ENCODE data around the gene HORMAD2. TPM values are rescaled to one million over a fixed set of nuclear protein-coding genes. Genes with fewer than 3 reads are reported as not detected.

Gene HORMAD2
- total RNA-seq, 1 donor from 2014 or later = not detected

- intact Hi-C loops (cut with micrococcal nuclease) = loop anchor here (1.0 to 5.0 kb wide), 2 partner anchors 8 to 33 kb away; no protein-coding TSS in a partner anchor
These were observed 79.5 kb downstream of the HORMAD2 start for GRCh38 chr22:30159561-30160353.

DNA sequence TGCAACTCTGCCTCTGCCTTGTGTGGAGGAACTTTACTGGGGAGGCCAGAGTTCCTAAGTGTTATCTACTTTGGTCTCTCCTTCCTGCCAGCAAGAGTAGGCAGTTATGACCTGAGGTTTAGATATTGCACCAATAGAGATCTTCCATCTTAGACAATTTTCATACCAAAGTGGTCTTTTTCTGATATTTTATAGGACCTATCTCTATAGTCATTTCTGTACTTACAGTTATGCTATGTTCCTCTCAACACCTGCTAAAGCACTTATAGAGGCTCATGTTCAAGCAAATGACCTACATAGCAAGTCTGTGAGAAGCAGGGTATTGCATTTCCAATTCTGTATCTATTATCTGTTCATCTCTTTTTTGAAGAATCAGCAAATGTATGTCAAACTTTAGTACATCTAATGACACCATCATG is 80.8 kb downstream of the HORMAD2 start:
- intact Hi-C loops (cut with micrococcal nuclease) = no loop called here

- intact Hi-C loops (cut with micrococcal nuclease) = loop anchor here (1.0 to 5.0 kb wide), 3 partner anchors 8 to 80 kb away; partner anchors contain the start of gene LIF
These were observed 87.0 kb downstream of the HORMAD2 start for GRCh38 chr22:30167296-30167695.

DNA sequence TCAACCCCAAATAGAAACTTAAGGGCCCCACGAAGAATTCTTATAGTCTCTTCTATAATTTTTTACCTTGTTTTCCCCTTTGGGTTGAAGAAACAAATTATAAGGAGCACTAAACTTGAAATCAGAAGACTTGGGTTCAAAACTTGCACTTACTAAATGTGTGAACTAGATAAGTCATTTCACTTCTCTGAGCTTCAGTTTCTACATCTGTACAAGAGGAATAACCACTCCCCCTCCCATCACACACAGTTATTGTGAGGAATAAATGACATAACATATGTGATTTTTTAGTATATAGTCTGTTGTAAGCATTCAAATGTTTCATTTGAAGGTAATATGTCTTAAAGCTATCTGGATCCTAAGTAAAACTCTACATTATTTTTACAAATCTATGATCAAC is 87.5 kb downstream of the HORMAD2 start:
- intact Hi-C loops (cut with micrococcal nuclease) = loop anchor here (1.0 to 5.0 kb wide), 3 partner anchors 8 to 80 kb away; partner anchors contain the start of gene LIF

DNA sequence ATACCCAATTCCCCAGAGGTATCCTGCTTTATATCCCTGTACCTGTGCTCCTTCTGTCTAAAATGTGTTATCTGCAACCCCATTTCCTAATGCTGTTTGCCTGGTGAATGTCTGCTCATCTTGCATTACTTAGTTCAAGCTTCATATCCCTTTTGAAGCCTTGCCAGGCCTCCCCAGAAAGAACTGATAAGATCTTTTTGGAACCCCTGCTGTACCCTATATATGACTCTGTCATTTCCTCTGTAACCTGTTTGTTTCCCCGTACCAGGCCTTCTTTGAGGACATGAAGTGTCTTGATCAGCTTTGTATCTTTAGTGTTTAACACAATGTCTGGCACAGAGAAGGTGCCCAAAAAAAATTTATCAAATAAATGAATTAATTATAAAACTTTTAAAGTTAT is 88.7 kb downstream of the HORMAD2 start:
- intact Hi-C loops (cut with micrococcal nuclease) = loop anchor here (1.0 to 5.0 kb wide), 3 partner anchors 9 to 78 kb away; partner anchors contain the start of gene LIF

DNA sequence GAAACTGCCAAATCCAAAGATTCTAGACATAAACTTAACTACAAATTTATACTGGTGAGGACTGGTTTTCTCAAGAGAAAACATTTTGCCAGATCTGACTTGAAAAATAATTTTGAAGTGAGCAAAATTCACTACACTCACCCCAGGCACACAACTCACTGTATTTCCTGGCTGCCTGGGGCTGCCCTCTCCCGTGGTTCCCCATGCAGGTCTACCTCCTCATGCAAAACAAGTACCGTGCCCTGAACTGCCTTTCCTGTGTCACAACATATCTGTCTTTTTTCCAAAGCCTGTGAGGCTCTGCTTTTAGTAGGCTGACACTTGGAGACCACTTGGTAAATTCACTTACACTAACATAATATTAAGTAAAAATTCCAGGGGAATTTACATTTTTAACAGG is 89.9 kb downstream of the HORMAD2 start:
- intact Hi-C loops (cut with micrococcal nuclease) = no loop called here

DNA sequence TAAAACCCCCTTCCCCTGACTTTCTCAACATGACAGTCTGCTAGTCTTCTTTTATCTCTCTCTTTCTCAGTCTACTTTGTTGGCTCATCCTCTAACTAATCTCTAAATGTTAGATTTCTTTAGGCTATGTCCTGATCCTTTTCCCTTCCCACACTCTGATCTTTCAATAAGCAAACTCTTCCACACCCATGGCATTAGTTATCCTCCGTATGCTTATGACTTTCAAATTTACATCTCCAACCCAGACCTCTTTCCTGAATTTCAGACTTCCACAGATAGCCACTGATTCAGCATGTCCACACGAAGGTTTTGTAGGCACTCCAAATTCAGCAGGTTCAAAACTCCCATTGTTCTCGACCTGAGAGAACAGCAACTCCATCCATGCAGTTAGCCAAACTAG is 90.7 kb downstream of the HORMAD2 start:
- intact Hi-C loops (cut with micrococcal nuclease) = no loop called here

- intact Hi-C loops (cut with micrococcal nuclease) = loop anchor here (1.0 to 5.0 kb wide), 2 partner anchors 10 to 68 kb away; no protein-coding TSS in a partner anchor
These were observed 95.5 kb downstream of the HORMAD2 start for GRCh38 chr22:30175690-30176288.

DNA sequence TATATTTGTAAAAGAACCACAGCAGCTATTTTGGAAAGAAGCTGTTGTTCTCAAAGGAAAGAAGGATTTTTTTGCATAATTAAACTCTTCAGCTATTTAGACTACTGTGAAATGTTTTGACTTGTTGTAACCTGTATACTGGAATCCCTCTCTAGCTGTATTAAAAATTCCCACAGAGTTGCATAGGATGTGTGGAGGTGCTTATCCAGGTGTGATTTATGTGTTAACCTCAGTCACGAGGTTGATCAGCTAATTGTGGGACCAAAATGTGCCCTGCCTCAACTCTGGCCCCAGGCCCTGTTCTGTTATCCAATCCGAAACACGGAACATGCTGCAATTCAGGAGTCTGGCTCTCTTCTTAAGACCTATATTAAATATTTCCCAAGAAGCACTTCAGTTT is 96.2 kb downstream of the HORMAD2 start:
- intact Hi-C loops (cut with micrococcal nuclease) = loop anchor here (5.0 kb wide), 1 partner anchor 69 kb away; no protein-coding TSS in a partner anchor

GRCh38 chr22:30178181-30179126 is 98.2 kb downstream of the HORMAD2 start:
- intact Hi-C loops (cut with micrococcal nuclease) = loop anchor here (1.0 to 5.0 kb wide), 5 partner anchors 9 to 71 kb away; partner anchors contain the start of gene LIF

DNA sequence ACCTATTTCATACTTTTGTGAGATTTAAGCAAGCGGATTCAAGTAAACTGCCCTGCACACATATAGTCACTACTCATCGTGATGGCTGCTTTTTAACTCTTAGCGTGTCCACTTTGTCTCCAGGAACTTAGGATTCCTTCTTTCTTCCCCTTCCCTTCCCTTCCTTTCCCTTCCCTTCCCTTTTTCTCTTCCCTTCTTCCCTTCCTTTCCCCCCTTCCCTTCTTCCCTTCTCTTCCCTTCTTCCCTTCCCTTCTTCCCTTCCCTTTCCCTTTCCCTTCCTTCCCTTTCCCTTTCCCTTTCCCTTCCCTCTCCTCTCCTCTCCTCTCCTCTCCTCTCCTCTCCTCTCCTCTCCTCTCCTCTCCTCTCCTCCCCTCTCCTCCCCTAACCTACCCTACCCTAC is 100.4 kb downstream of the HORMAD2 start:
- intact Hi-C loops (cut with micrococcal nuclease) = no loop called here

- intact Hi-C loops (cut with micrococcal nuclease) = no loop called here
These were observed 101.4 kb downstream of the HORMAD2 start for GRCh38 chr22:30181459-30182349.

GRCh38 chr22:30182350-30182745 is 102.1 kb downstream of the HORMAD2 start:
- intact Hi-C loops (cut with micrococcal nuclease) = no loop called here

DNA sequence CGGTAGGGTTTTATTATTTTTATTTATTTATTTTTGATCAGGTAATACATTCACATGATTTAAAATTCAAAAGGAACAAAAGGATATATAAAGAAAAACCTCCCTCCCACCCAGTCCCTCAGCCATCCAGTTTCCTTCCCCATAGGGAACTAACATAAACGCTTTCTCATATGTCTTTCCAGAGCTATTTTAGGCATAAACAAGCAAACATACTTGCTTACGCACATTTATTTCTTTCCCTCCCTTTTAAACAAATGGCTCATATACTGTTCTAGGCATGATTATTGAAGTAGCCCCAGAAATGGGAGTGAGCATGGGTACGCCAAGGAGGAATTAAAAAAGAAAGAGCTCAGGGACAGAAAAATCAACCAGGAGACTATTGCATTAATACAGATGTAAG is 102.6 kb downstream of the HORMAD2 start:
- intact Hi-C loops (cut with micrococcal nuclease) = no loop called here

DNA sequence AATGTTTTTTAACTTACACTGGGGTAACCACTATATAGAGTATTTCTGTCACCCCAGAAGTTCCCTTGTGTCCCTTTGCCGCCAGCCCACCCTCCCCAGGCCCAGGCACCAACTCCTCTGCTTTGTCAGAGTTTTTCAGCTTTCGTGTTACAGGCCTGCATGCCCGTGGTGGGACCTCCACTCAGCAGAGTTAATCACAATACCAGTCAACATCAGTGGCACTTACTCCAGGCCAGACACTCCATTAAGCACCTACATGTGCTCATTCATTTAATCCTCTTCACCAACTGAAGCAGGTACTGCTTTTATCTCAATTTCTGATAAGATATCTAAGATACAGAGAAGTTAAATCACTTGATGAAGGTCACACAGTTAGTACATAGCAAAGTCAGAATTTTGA is 103.0 kb downstream of the HORMAD2 start:
- intact Hi-C loops (cut with micrococcal nuclease) = no loop called here

GRCh38 chr22:30183861-30184278 is 103.6 kb downstream of the HORMAD2 start:
- intact Hi-C loops (cut with micrococcal nuclease) = loop anchor here (1.0 kb wide), 2 partner anchors 8 to 37 kb away; no protein-coding TSS in a partner anchor

DNA sequence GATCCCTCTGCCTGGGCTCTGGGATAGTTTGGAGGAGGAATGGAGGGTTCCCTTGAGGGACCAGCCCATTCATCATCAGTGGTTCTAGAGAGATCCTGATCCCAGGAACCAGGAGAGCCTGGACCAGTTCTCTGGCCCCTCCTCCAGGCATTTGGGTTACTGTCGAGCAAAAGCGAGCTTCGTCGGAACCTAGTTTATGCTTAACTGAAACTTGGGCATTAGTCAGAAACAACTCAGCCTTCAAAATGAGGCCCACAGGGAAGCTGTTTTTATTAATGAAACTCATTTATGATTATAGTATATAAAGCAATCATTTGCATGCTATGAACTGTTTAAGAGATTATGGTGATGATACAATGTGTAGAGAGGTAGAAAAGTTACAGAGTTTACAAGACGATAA is 104.9 kb downstream of the HORMAD2 start:
- intact Hi-C loops (cut with micrococcal nuclease) = loop anchor here (1.0 kb wide), 1 partner anchor 10 kb away; no protein-coding TSS in a partner anchor

DNA sequence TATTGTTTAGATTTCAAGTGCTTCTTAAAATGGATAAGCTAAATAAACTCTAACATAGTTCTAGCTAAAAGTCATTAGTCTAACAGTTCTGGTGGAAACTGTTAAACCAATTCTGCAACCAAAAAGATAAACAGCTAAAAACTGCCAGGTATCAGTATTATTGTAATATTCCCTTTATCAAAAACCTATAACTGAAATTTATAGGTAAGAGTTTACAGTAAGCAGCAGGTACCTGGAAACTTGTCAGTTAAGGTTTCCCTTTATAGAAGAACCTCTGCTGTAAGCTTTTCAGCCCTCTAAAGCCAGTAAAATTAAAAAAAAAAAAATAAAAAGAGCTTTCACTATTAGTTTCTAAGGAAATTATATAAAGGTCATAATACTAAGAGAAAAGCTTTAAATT is 105.3 kb downstream of the HORMAD2 start:
- intact Hi-C loops (cut with micrococcal nuclease) = loop anchor here (1.0 kb wide), 1 partner anchor 10 kb away; no protein-coding TSS in a partner anchor

DNA sequence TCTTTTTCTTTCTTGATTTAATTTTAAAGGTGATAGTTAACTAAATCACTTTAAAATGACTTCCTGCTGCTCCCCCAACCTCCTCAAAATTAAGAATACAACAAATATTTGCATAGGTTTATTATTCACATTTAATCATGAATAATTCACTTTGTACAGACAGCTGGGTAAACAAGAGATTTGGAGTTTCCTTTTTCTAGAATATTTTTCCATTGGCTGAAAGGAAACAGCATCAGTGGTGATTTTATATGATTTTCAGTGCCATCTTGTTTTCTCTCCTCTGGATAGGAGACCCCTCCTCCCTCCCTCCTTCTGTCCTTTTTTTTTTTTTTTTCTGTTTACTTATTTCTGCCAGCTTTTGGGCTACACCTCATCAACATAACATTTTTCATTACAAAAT is 105.8 kb downstream of the HORMAD2 start:
- intact Hi-C loops (cut with micrococcal nuclease) = no loop called here

GRCh38 chr22:30186510-30186909 is 106.2 kb downstream of the HORMAD2 start:
- intact Hi-C loops (cut with micrococcal nuclease) = no loop called here

Measured in T-helper 1 cell treated with Interleukin-12 subunit alpha and Interleukin-12 subunit beta and Interleukin-4 antibody, amounts not matched to agents 30 ng/mL and 1 ng/mL, for 36 hours (primary cell).